ENCODE measurements around the gene TMEM135.
A peak's percentile ranks its signal among the peaks of the same experiment; 100 is the strongest.
"Not testable (repeated sequence)": the region's sequence is repeated elsewhere in the genome, so short reads cannot be mapped to it uniquely, and the experiment has no call there.

Gene TMEM135

GRCh38 chr11:87097582-87097981 lies 59.8 kb downstream of the TMEM135 start:
- H3K4me3 ChIP-seq (replicated peaks; ENCODE audit: low read depth, low read length) = no peak overlapping the region
- peak; percentile 84 for TF ChIP-seq CTCF (IDR thresholded peaks at IDR 0.05; ENCODE audit: low read length, missing control alignments)
- peak; percentile 50 for DNase-seq (ENCODE audit: low read depth)

- H3K4me3 ChIP-seq (replicated peaks; ENCODE audit: low read depth, low read length) = no peak overlapping the region
- no peak for DNase-seq (ENCODE audit: low read depth)
- TF ChIP-seq CTCF (IDR thresholded peaks at IDR 0.05; ENCODE audit: low read length, missing control alignments) = no peak
These were observed 64.3 kb downstream of the TMEM135 start for GRCh38 chr11:87101956-87102580.

- H3K4me3 ChIP-seq (replicated peaks; ENCODE audit: low read depth, low read length); DNase-seq (ENCODE audit: low read depth): not testable (repeated sequence)
These were observed 68.1 kb downstream of the TMEM135 start for GRCh38 chr11:87105826-87106225.

GRCh38 chr11:87107379-87107778 lies 69.6 kb downstream of the TMEM135 start:
- not testable (repeated sequence) for DNase-seq (ENCODE audit: low read depth); H3K4me3 ChIP-seq (replicated peaks; ENCODE audit: low read depth, low read length)

GRCh38 chr11:87110443-87111131 lies 72.9 kb downstream of the TMEM135 start:
- TF ChIP-seq CTCF (IDR thresholded peaks at IDR 0.05; ENCODE audit: low read length, missing control alignments) = no peak
- DNase-seq (ENCODE audit: low read depth) = no peak

GRCh38 chr11:87114093-87114492 lies 76.4 kb downstream of the TMEM135 start:
- no peak for TF ChIP-seq CTCF (IDR thresholded peaks at IDR 0.05; ENCODE audit: low read length, missing control alignments)
- H3K4me3 ChIP-seq (replicated peaks; ENCODE audit: low read depth, low read length) = no peak overlapping the region
- peak; percentile 53 for DNase-seq (ENCODE audit: low read depth)

More at GRCh38 chr11:87110443-87111131, 72.9 kb downstream of the TMEM135 start:
- no peak overlapping the region for H3K4me3 ChIP-seq (replicated peaks; ENCODE audit: low read depth, low read length)

- DNase-seq (ENCODE audit: low read depth) = no peak
- TF ChIP-seq CTCF (IDR thresholded peaks at IDR 0.05; ENCODE audit: low read length, missing control alignments) = no peak
- no peak overlapping the region for H3K4me3 ChIP-seq (replicated peaks; ENCODE audit: low read depth, low read length)
These were observed 78.5 kb downstream of the TMEM135 start for GRCh38 chr11:87116185-87116584.

GRCh38 chr11:87120937-87121336 lies 83.2 kb downstream of the TMEM135 start:
- no peak for TF ChIP-seq CTCF (IDR thresholded peaks at IDR 0.05; ENCODE audit: low read length, missing control alignments)
- DNase-seq (ENCODE audit: low read depth) = no peak
- no peak overlapping the region for H3K4me3 ChIP-seq (replicated peaks; ENCODE audit: low read depth, low read length)
